AG09309 (cell line): ENCODE results near the gene ZDHHC16.

Experiments used
- DNase-seq: peaks from one replicate; pipeline ENCODE4 v3.0.0-alpha.2; 2010; ENCODE audit warnings: low read depth
- H3K4me3 ChIP-seq: 2 replicates; pipeline ENCODE4 v1.5.1; 2011; ENCODE audit warnings: mild to moderate bottlenecking, low read depth, low read length, moderate library complexity; ENCODE audit not compliant: control insufficient read depth
- CTCF ChIP-seq: IDR thresholded peaks from 2 replicates; pipeline ENCODE4 v1.5.1; 2011; ENCODE audit warnings: mild to moderate bottlenecking, low read depth, low read length, inconsistent platforms; ENCODE audit not compliant: insufficient read depth, control insufficient read depth; ENCODE audit errors: missing control alignments

The ZDHHC16 gene

GRCh38 chr10:97498841-97499560 lies 53.0 kb downstream of the ZDHHC16 start, which contains the start of gene UBTD1:
Gene UBTD1, plus strand, starts transcription at chr10:97498924. Its CDS starts 280 bp downstream, at chr10:97499204.
- no peak for DNase-seq
- H3K4me3 ChIP-seq: peak within 1 kb of the TSS; percentile 97
- no peak for TF ChIP-seq CTCF

GRCh38 chr10:97499561-97500296 lies 53.8 kb downstream of the ZDHHC16 start:
- no peak for TF ChIP-seq CTCF
- DNase-seq: no peak
- peak overlapping the region; percentile 97 for H3K4me3 ChIP-seq

GRCh38 chr10:97500297-97500575 lies 54.3 kb downstream of the ZDHHC16 start:
- TF ChIP-seq CTCF: no peak
- H3K4me3 ChIP-seq: peak overlapping the region; percentile 97
- no peak for DNase-seq

- H3K4me3 ChIP-seq: no peak overlapping the region
- no peak for DNase-seq
- TF ChIP-seq CTCF: no peak
Observed at GRCh38 chr10:97502916-97503315, 56.9 kb downstream of the ZDHHC16 start.

GRCh38 chr10:97503406-97503805 lies 57.4 kb downstream of the ZDHHC16 start:
- TF ChIP-seq CTCF: no peak
- no peak for DNase-seq
- no peak overlapping the region for H3K4me3 ChIP-seq

GRCh38 chr10:97505152-97505551 lies 59.2 kb downstream of the ZDHHC16 start:
- TF ChIP-seq CTCF: no peak
- H3K4me3 ChIP-seq: no peak overlapping the region
- DNase-seq: no peak
